ENCODE results near the gene ZCCHC2. TPM values are rescaled to one million over a fixed set of nuclear protein-coding genes. Genes with fewer than 3 reads are reported as not detected.

Gene ZCCHC2
- total and polyA plus RNA-seq, 10 donors = 4.7 to 55.7 (median 30.1) TPM

DNA sequence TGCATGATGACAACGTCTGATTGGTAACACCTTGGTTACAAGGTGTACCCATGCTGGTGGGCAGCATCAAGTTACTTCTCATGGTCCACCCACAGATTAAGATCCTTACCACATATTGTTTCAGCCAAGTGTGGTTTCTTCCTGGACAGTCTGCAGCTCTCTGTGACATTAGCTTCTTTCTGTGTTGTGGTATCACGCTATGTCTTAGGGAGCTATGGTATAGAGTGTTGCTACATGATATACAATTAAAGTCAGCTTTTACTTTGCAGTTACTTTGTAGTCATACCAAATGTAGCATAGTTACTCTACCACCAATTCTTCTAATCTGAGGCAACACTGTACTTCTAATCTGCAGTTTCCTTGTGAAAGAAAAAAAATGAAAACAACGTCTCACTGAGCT, 48.8 kb downstream of the ZCCHC2 start:
- 76 to 86% (median 82%) methylated on average over 3 of the region's 3 CpGs for WGBS, 5 donors
- Histone ChIP-seq H3K4me3 (no peak overlapping the region), H3K27ac (no peak overlapping the region), H3K4me1 (peaks cover 0 to 10% (median 0%) of the 10 kb centered on the region in 6 donors), H3K36me3 (peaks cover 3 to 100% (median 56%) of the 10 kb centered on the region in 6 donors), H3K9me3 (no peaks in the 10 kb centered on the region), H3K27me3 (replicated peaks in 1 of 7) (no peaks in the 10 kb centered on the region)
- no peak for DNase-seq
- TF ChIP-seq, protein P1, sequence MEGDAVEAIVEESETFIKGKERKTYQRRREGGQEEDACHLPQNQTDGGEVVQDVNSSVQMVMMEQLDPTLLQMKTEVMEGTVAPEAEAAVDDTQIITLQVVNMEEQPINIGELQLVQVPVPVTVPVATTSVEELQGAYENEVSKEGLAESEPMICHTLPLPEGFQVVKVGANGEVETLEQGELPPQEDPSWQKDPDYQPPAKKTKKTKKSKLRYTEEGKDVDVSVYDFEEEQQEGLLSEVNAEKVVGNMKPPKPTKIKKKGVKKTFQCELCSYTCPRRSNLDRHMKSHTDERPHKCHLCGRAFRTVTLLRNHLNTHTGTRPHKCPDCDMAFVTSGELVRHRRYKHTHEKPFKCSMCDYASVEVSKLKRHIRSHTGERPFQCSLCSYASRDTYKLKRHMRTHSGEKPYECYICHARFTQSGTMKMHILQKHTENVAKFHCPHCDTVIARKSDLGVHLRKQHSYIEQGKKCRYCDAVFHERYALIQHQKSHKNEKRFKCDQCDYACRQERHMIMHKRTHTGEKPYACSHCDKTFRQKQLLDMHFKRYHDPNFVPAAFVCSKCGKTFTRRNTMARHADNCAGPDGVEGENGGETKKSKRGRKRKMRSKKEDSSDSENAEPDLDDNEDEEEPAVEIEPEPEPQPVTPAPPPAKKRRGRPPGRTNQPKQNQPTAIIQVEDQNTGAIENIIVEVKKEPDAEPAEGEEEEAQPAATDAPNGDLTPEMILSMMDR (IDR thresholded peaks at IDR 0.05 in 8 of 11, conservative IDR thresholded peaks at IDR 0.05 in 3 of 11) = no peak
- TF ChIP-seq POLR2A (IDR thresholded peaks at IDR 0.05) = no peak
- TF ChIP-seq POLR2AphosphoS5 (IDR thresholded peaks at IDR 0.05) = no peak
- intact Hi-C loops (cut with DNase I; ENCODE audit: low total_unique reads) = loop anchor here (5.0 kb wide), 1 partner anchor 144 kb away; no protein-coding TSS in a partner anchor

DNA sequence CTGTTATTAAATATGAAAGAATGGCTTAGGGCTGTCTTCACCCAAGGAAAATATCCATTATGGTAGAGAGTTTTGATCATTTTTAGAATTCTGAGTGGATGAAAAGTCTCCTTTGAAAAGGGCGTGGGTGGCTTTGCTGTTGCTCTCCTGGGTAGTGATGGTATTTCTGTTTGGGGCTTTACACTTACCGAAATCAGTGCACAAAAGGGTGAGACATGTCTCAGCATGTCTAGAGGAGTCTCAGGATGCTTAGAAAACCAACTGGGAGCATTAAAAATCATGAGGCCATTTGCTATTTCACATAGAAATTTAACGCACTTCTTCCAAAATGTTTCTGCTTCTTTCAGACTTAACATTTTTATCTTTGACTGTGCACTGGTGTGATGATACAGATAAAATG, 49.6 kb downstream of the ZCCHC2 start:
- intact Hi-C loops (cut with DNase I; ENCODE audit: low total_unique reads) = loop anchor here (5.0 kb wide), 1 partner anchor 145 kb away; no protein-coding TSS in a partner anchor
- TF ChIP-seq POLR2A (IDR thresholded peaks at IDR 0.05) (no peak), POLR2AphosphoS5 (IDR thresholded peaks at IDR 0.05) (no peak)
- TF ChIP-seq, protein P1 (IDR thresholded peaks at IDR 0.05 in 8 of 11, conservative IDR thresholded peaks at IDR 0.05 in 3 of 11) = no peak

DNA sequence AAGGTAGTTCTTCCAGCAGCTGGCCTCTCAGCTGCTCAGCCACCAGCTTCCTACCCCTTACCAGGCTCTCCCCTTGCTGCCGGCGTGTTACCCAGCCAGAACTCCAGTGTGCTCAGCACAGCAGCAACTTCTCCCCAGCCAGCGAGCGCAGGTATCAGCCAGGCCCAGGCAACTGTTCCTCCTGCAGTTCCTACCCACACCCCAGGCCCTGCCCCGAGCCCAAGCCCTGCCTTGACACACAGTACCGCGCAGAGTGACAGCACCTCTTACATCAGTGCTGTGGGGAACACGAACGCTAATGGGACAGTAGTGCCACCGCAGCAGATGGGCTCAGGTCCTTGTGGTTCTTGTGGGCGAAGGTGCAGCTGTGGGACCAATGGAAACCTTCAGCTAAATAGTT, 52.0 kb downstream of the ZCCHC2 start:
- H3K4me1 ChIP-seq = peaks cover 0 to 20% (median 2%) of the 10 kb centered on the region in 6 donors
- peaks cover 3 to 100% (median 54%) of the 10 kb centered on the region in 6 donors for H3K36me3 ChIP-seq
- intact Hi-C loops (cut with DNase I; ENCODE audit: low total_unique reads) = loop anchor here (5.0 kb wide), 1 partner anchor 147 kb away; no protein-coding TSS in a partner anchor
- no peak for DNase-seq
- no peaks in the 10 kb centered on the region for H3K27me3 ChIP-seq (replicated peaks in 1 of 7)
- 96 to 97% (median 97%) methylated on average over 11 of the region's 11 CpGs for WGBS, 5 donors
- no peak overlapping the region for H3K27ac ChIP-seq
- TF ChIP-seq, protein P1 (IDR thresholded peaks at IDR 0.05 in 8 of 11, conservative IDR thresholded peaks at IDR 0.05 in 3 of 11) = no peak
- TF ChIP-seq POLR2AphosphoS5 (IDR thresholded peaks at IDR 0.05) (peak in 2 of 3 donors; percentile 26 to 58), POLR2A (IDR thresholded peaks at IDR 0.05) (no peak)
- H3K4me3 ChIP-seq = no peak overlapping the region
- no peaks in the 10 kb centered on the region for H3K9me3 ChIP-seq

More for the DNA sequence above, 49.6 kb downstream of the ZCCHC2 start:
- Histone ChIP-seq H3K4me1 (peaks cover 0 to 15% (median 2%) of the 10 kb centered on the region in 6 donors), H3K27me3 (replicated peaks in 1 of 7) (no peaks in the 10 kb centered on the region), H3K27ac (no peak overlapping the region), H3K36me3 (peaks cover 3 to 100% (median 59%) of the 10 kb centered on the region in 6 donors), H3K9me3 (no peaks in the 10 kb centered on the region), H3K4me3 (no peak overlapping the region)
- no peak for DNase-seq
- WGBS, 5 donors = 92 to 100% (median 97%) methylated on average over 3 of the region's 3 CpGs

DNA sequence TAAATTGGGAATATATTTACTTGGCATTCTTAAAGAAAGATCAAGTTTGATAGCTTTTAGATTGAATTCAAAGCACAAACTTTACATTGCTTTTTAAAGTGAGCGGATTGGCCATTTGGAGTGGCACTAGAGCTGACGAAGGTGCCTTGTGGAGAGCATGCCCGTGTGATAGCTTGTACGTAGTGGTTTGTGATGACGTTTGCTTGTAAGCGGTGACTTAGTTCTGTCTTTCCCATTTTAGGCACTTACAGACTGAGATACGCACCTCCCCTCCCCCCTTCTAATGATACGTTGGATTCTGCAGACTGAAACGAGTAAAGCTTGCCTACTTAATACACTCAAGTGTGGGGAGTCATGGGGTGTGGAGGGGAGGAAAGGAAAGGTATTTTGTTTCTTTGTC, 53.4 kb downstream of the ZCCHC2 start:
- peaks cover 3 to 92% (median 45%) of the 10 kb centered on the region in 6 donors for H3K36me3 ChIP-seq
- DNase-seq = no peak
- H3K27me3 ChIP-seq (replicated peaks in 1 of 7) = no peaks in the 10 kb centered on the region
- H3K27ac ChIP-seq = peak overlapping the region in 4 of 8 donors; percentile 24 to 71 (median 38)
- WGBS, 5 donors = 87 to 91% (median 89%) methylated on average over 9 of the region's 9 CpGs
- peaks cover 0 to 20% (median 2%) of the 10 kb centered on the region in 6 donors for H3K4me1 ChIP-seq
- H3K9me3 ChIP-seq = no peaks in the 10 kb centered on the region
- TF ChIP-seq, protein P1 (IDR thresholded peaks at IDR 0.05 in 8 of 11, conservative IDR thresholded peaks at IDR 0.05 in 3 of 11) = no peak
- TF ChIP-seq POLR2AphosphoS5 (IDR thresholded peaks at IDR 0.05) (no peak), POLR2A (IDR thresholded peaks at IDR 0.05) (no peak)
- intact Hi-C loops (cut with DNase I; ENCODE audit: low total_unique reads) = no loop called here
- no peak overlapping the region for H3K4me3 ChIP-seq
